ENCODE measurements around the gene PPP1R13L.
A peak's percentile ranks its signal among the peaks of the same experiment; 100 is the strongest.
"Not testable (repeated sequence)": the region's sequence is repeated elsewhere in the genome, so short reads cannot be mapped to it uniquely, and the experiment has no call there.

Gene PPP1R13L

GRCh38 chr19:45409557-45409920, 4.7 kb upstream of the PPP1R13L start:
- TF ChIP-seq CTCF (IDR thresholded peaks at IDR 0.05; ENCODE audit: low read depth, low read length) = no peak
- DNase-seq (ENCODE audit: extremely low read depth, low read depth) = no peak

GRCh38 chr19:45408830-45409556, 4.1 kb upstream of the PPP1R13L start:
- DNase-seq (ENCODE audit: extremely low read depth, low read depth) = no peak
- no peak for TF ChIP-seq CTCF (IDR thresholded peaks at IDR 0.05; ENCODE audit: low read depth, low read length)

GRCh38 chr19:45408121-45408520, 3.3 kb upstream of the PPP1R13L start:
- TF ChIP-seq CTCF (IDR thresholded peaks at IDR 0.05; ENCODE audit: low read depth, low read length) = no peak

GRCh38 chr19:45407585-45407984, 2.7 kb upstream of the PPP1R13L start:
- not testable (repeated sequence) for DNase-seq (ENCODE audit: extremely low read depth, low read depth)

More at GRCh38 chr19:45408121-45408520, 3.3 kb upstream of the PPP1R13L start:
- no peak for DNase-seq (ENCODE audit: extremely low read depth, low read depth)

- no peak for TF ChIP-seq CTCF (IDR thresholded peaks at IDR 0.05; ENCODE audit: low read depth, low read length)
- no peak for DNase-seq (ENCODE audit: extremely low read depth, low read depth)
These were observed 2.2 kb upstream of the PPP1R13L start for GRCh38 chr19:45407091-45407375.

GRCh38 chr19:45406226-45407090, 1.6 kb upstream of the PPP1R13L start, which contains the start of gene POLR1G:
Gene POLR1G, plus strand, starts transcription at chr19:45406644. Its CDS starts 53 bp downstream, at chr19:45406697.
- TF ChIP-seq CTCF (IDR thresholded peaks at IDR 0.05; ENCODE audit: low read depth, low read length) = no peak
- DNase-seq (ENCODE audit: extremely low read depth, low read depth) = no peak

GRCh38 chr19:45405435-45406225, 761 bp upstream of the PPP1R13L start:
- DNase-seq (ENCODE audit: extremely low read depth, low read depth) = peak; percentile 50
- TF ChIP-seq CTCF (IDR thresholded peaks at IDR 0.05; ENCODE audit: low read depth, low read length) = no peak

All from AG09319 (cell line).